SK-N-MC (cell line): Measurements from ENCODE around the gene MMGT1.

Experiments
- DNase-seq: peaks from one replicate; pipeline ENCODE4 v3.0.0-alpha.2; 2011; ENCODE audit warnings: low read depth, low spot score
- H3K27ac ChIP-seq: fragments of 200-600 bp; sonication (generic); 2 replicates; pipeline ENCODE4 v1.5.1; 2016; ENCODE audit warnings: mixed run types
- H3K36me3 ChIP-seq: fragments of 200-600 bp; sonication (generic); 2 replicates; pipeline ENCODE4 v1.6.1; 2017; ENCODE audit warnings: antibody characterized with exemption, low read length, mixed read lengths; ENCODE audit not compliant: insufficient read depth
- H3K4me3 ChIP-seq: fragments of 200-600 bp; sonication (generic); 2 replicates; pipeline ENCODE4 v1.5.1; 2016
- H3K9ac ChIP-seq: fragments of 200-600 bp; sonication (generic); 2 replicates; pipeline ENCODE4 v1.8.0; 2017; ENCODE audit warnings: mixed run types, mixed read lengths; ENCODE audit not compliant: insufficient read length
- H3K9me3 ChIP-seq: fragments of 200-600 bp; sonication (generic); 2 replicates; pipeline ENCODE4 v1.6.1; 2017; ENCODE audit warnings: low read depth, mild to moderate bottlenecking, antibody characterized with exemption, low read length, moderate library complexity, mixed read lengths
- EZH2 ChIP-seq: fragments of 200-600 bp; sonication (generic); IDR thresholded peaks from one replicate; pipeline ENCODE4 v1.6.1; 2017; ENCODE audit warnings: antibody characterized with exemption
- FOXP2 ChIP-seq: optimal IDR thresholded peaks from 2 replicates; pipeline ENCODE3; 2011; ENCODE audit warnings: mild to moderate bottlenecking, moderate library complexity; ENCODE audit not compliant: insufficient read depth; ENCODE audit errors: extremely low read length, control extremely low read depth
- POLR2AphosphoS5 ChIP-seq: IDR thresholded peaks from 2 replicates; pipeline ENCODE4 v1.6.1; 2012; ENCODE audit warnings: mild to moderate bottlenecking, low read depth, low read length, borderline replicate concordance

The MMGT1 gene

DNA sequence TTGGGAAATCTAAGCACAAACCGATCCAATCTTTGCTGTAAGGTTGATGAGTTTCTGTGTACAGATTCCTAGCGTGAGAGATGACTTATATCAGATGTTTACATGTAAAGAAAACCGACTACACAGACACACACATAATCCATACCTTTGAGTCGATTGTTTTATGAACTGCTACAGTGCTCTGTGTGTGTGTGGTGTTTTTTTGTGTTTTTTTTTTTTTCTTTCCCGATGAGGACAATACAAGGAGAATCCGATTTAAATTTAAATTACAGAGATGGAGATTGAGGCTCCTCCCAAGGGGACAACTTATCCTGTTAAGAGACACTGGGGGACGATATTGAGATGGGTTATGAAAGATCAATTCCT lies 11.0 kb upstream of the MMGT1 start:
- no peaks in the 10 kb centered on the region for H3K9me3 ChIP-seq
- TF ChIP-seq POLR2AphosphoS5 (no peak), FOXP2 (no peak), EZH2 (no peak)
- DNase-seq: no peak
- H3K27ac ChIP-seq: no peak overlapping the region
- H3K4me3 ChIP-seq: peak overlapping the region; percentile 83
- H3K9ac ChIP-seq: peak overlapping the region; percentile 78
- no peaks in the 10 kb centered on the region for H3K36me3 ChIP-seq

DNA sequence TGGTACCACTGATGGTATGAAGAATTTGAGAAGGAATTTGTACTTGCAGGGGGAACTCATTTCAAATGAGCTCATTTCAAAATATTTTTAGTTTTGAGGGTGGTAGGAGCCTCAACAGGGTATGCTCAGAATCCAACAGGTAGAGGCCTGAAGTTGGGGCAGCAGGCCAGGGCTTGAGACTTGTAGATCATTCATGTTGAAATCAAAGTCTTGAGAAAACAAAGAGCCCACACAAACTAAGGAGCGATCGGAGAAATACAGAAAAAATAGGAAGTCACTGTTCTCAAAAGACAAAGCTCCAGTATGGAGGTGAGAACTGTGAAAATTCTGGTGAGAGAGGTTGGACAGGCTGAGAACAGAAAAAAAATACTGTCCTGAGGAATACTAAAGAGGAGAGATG lies 10.5 kb upstream of the MMGT1 start:
- peak overlapping the region; percentile 78 for H3K9ac ChIP-seq
- TF ChIP-seq POLR2AphosphoS5 (no peak), FOXP2 (no peak), EZH2 (no peak)
- peak overlapping the region; percentile 83 for H3K4me3 ChIP-seq
- H3K9me3 ChIP-seq: no peaks in the 10 kb centered on the region
- H3K27ac ChIP-seq: no peak overlapping the region; the same call in 1 of the 2 replicates
- H3K36me3 ChIP-seq: no peaks in the 10 kb centered on the region
- no peak for DNase-seq

GRCh38 chrX:135982860-135983259 lies 9.1 kb upstream of the MMGT1 start:
- H3K36me3 ChIP-seq: no peaks in the 10 kb centered on the region
- TF ChIP-seq FOXP2 (no peak), POLR2AphosphoS5 (no peak), EZH2 (no peak)
- no peaks in the 10 kb centered on the region for H3K9me3 ChIP-seq
- DNase-seq: no peak
- no peak overlapping the region for H3K9ac ChIP-seq
- H3K27ac ChIP-seq: no peak overlapping the region
- no peak overlapping the region for H3K4me3 ChIP-seq

DNA sequence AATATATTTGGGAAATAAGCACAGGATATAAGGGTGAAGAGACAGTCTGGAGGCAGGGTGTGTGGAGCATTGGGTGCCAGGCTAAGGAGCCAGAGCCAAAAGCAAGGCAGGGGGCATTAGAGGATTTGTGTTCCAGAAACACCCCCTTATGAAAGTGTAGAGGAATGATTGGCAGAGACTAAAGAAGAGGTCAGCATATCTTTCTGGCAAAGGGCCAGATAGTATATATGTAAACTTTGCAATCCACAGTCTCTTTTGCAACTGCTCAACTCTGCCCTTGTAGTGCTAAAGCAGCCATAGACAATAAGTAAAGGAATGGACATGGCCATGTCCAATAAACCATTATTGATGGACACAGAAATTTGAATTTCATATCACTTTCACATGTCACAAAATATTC lies 7.9 kb upstream of the MMGT1 start:
- no peak overlapping the region for H3K27ac ChIP-seq
- no peak overlapping the region for H3K9ac ChIP-seq
- H3K4me3 ChIP-seq: no peak overlapping the region
- no peak for TF ChIP-seq POLR2AphosphoS5
- no peak for TF ChIP-seq FOXP2
- no peak for TF ChIP-seq EZH2
- H3K36me3 ChIP-seq: no peaks in the 10 kb centered on the region
- DNase-seq: no peak
- no peaks in the 10 kb centered on the region for H3K9me3 ChIP-seq

DNA sequence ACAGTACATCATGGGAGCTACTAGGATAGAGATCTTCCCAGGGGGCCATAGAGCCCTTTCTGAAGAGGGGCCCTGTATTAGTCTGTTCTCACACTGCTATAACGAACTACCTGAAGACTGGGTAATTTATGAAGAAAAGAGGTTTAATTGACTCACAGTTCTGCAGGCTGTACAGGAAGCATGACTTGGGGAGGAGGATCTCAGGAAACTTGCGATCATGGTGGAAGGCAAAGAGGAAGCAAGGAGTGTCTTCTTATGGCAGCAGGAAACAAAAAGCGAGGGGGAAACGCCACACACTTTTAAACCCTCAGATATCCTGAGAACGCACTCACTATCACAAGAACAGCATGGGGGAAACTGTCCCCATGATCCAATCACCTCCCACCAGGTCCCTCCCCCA lies 7.2 kb upstream of the MMGT1 start:
- no peak overlapping the region for H3K4me3 ChIP-seq
- no peaks in the 10 kb centered on the region for H3K9me3 ChIP-seq
- no peak for DNase-seq
- H3K9ac ChIP-seq: no peak overlapping the region
- H3K27ac ChIP-seq: no peak overlapping the region
- TF ChIP-seq EZH2 (no peak), FOXP2 (no peak), POLR2AphosphoS5 (no peak)
- no peaks in the 10 kb centered on the region for H3K36me3 ChIP-seq

- Histone ChIP-seq H3K36me3 (no peaks in the 10 kb centered on the region), H3K9me3 (no peaks in the 10 kb centered on the region), H3K27ac (no peak overlapping the region), H3K9ac (no peak overlapping the region), H3K4me3 (no peak overlapping the region)
- TF ChIP-seq POLR2AphosphoS5: no peak
- no peak for TF ChIP-seq FOXP2
- no peak for TF ChIP-seq EZH2
- no peak for DNase-seq
Observed at GRCh38 chrX:135977611-135978010, 3.8 kb upstream of the MMGT1 start.

GRCh38 chrX:135975421-135975820 lies 1.6 kb upstream of the MMGT1 start:
- DNase-seq: no peak
- no peak overlapping the region for H3K9ac ChIP-seq
- H3K4me3 ChIP-seq: no peak overlapping the region
- TF ChIP-seq FOXP2 (no peak), EZH2 (no peak), POLR2AphosphoS5 (no peak)
- H3K9me3 ChIP-seq: no peaks in the 10 kb centered on the region
- no peaks in the 10 kb centered on the region for H3K36me3 ChIP-seq
- no peak overlapping the region for H3K27ac ChIP-seq

GRCh38 chrX:135974279-135974856 lies 580 bp upstream of the MMGT1 start:
- no peak for DNase-seq
- Histone ChIP-seq H3K9ac (no peak overlapping the region), H3K9me3 (no peaks in the 10 kb centered on the region), H3K4me3 (peak overlapping the region; percentile 61), H3K36me3 (no peaks in the 10 kb centered on the region), H3K27ac (no peak overlapping the region)
- TF ChIP-seq EZH2 (no peak), POLR2AphosphoS5 (no peak), FOXP2 (no peak)

- H3K4me3 ChIP-seq: peak overlapping the region; percentile 89
- peak overlapping the region; percentile 91 for H3K9ac ChIP-seq
- no peaks in the 10 kb centered on the region for H3K36me3 ChIP-seq
- H3K9me3 ChIP-seq: no peaks in the 10 kb centered on the region
- peak overlapping the region; percentile 94; the same call in 1 of the 2 replicates for H3K27ac ChIP-seq
- TF ChIP-seq FOXP2 (no peak), POLR2AphosphoS5 (no peak)
- no peak for DNase-seq
Observed at GRCh38 chrX:135973025-135973547, 702 bp downstream of the MMGT1 start.
